ENCODE measurements around the gene VPS41.
A peak's percentile ranks its signal among the peaks of the same experiment; 100 is the strongest.

Gene VPS41

GRCh38 chr7:38907066-38907465 is 1.9 kb downstream of the VPS41 start:
- DNase-seq (ENCODE audit: low spot score), result no peak
- TF ChIP-seq CTCF (IDR thresholded peaks at IDR 0.05; ENCODE audit: extremely low read depth, missing control alignments), result no peak

DNA sequence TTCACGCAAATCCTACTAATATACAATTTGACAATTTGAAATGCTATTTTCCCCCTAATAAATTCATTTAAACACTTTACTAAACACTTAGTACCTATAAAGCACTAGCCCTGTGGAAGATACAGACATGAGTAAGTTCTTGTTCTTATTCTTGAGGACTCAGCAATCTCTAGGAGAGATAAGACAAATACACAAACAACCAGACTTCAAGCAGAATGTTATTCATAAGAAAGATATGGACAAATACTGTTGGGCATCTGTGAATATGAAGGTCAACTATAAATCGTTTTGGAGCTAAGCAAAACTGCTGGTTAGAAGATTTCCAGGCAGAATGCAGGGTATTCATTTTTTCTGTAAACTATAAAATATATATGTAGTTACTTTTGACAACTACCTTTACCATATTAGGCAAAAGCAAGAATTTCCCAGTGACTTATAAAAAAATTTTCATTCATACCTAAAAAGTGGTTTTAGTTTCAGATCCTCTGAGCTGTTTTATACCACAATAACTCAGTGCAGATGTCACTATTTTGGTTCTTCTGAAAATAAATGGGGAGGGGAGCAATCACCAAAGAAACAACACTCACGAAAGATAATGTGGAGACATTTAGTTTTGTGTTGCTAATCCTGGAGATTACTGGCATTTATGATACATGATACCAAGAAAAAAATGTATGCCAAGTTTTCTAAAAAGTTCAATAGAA is 3.8 kb downstream of the VPS41 start:
- DNase-seq (ENCODE audit: low spot score), result peak; percentile 67
- no peak for TF ChIP-seq CTCF (IDR thresholded peaks at IDR 0.05; ENCODE audit: extremely low read depth, missing control alignments)

DNA sequence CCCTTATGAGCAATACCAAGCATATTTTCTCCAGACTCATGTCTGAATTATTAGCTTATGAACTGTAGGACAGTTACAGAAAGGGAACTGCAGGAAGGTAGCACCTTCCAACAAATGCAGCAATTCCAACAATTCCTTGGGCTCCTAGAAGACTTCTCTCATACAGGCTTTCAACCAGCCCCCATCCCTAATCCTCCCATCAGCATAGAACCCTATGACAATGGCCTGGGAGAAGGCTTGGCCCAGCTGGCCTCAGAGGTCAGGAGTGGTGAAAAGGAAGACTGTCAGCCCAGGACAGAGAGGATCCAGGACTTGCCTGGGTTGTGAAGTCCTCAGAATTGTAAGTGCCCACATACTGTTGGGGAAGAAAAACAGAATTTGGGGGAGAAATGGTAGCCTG is 5.9 kb downstream of the VPS41 start:
- no peak for TF ChIP-seq CTCF (IDR thresholded peaks at IDR 0.05; ENCODE audit: extremely low read depth, missing control alignments)
- no peak for DNase-seq (ENCODE audit: low spot score)

DNA sequence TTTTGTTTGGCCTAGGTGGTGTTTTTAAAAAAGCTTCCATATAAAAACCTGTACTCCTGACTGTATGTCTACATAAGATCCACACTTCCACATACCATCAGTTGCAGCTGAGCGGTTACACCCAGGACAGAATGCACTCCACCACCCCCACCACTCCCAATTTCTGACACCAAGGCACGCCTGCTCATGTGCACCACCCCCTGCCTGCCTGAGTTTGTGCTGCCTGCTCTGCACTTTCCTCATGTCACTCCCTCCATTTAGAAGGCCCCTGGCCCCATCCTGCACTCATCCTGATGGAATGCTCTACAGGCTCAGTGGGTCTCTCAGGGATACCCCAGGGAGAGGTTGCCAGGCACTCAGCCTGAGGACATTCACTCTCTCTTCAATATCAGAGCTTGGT is 6.5 kb downstream of the VPS41 start:
- TF ChIP-seq CTCF (IDR thresholded peaks at IDR 0.05; ENCODE audit: extremely low read depth, missing control alignments), result no peak
- no peak for DNase-seq (ENCODE audit: low spot score)

DNA sequence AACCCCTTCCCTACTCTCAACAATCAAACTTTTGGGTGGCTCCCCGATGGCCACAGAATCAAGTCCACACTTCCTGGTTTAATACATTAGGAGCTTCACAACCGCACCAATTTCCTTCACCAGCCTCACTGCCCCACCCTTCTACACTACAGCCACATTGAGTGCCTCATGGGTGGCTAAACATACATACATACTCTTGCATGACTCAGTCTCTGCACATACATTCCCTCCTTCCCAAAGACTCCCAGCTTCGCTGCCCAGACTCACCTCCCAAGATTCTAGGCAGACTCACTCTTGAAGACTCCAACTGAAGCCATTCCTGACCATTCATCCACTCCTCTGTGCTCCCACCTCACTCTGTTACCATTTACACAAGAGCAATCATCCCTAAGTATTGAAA is 15.9 kb downstream of the VPS41 start:
- TF ChIP-seq CTCF (IDR thresholded peaks at IDR 0.05; ENCODE audit: extremely low read depth, missing control alignments), result no peak
- no peak for DNase-seq (ENCODE audit: low spot score)

DNA sequence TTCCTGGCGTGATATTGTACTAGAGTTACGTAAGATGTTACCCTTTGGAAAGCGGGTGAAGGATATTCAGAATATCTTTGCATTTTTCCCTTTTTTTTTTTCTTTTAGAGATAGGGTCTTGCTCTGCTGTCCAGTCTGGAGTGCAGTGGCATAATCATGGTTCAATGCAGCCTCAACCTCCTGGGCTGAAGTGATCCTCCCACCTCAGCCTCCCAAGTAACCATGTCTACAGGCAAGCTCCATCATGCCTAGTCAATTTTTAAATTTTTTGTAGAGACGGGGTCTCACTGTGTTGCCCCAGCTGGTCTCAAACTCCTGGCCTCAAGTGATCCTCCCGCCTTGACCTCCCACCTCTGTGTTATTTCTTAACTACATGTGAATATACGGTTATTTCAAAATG is 18.4 kb downstream of the VPS41 start:
- no peak for TF ChIP-seq CTCF (IDR thresholded peaks at IDR 0.05; ENCODE audit: extremely low read depth, missing control alignments)

DNA sequence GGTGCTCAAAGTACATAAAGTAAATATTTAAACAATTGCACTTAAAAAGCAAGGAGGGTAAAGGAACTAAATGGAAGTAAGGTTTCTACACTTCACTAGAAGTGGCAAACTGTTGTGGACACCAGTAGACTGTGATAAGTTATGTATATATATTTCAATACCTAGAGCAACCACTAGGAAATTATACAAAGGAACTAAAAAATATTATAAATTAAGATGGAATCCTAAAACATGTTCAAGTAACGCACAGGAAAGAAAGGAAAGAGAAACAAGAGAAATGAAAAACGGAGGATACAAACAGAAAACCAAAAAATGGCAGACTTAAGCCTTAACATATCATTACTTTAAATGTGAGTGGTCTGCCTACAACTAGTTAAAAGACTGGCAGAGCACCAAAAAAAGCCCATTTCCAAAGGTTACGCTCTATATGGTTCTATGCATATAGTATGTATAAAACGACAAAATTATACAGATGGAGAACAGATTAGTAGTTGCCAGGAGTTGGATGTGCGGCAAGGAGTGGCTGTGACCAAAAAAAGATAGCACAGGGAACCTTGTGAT is 19.0 kb downstream of the VPS41 start:
- DNase-seq (ENCODE audit: low spot score), result no peak
- TF ChIP-seq CTCF (IDR thresholded peaks at IDR 0.05; ENCODE audit: extremely low read depth, missing control alignments), result no peak

More for the DNA sequence above, 18.4 kb downstream of the VPS41 start:
- no peak for DNase-seq (ENCODE audit: low spot score)
